NCI-H187 treated with DMSO at 0.1 percent for 48 hours (cell line): ENCODE data around the gene PCIF1.
A peak's percentile ranks its signal among the peaks of the same experiment; 100 is the strongest.
"Not testable (repeated sequence)": the region's sequence is repeated elsewhere in the genome, so short reads cannot be mapped to it uniquely, and the experiment has no call there.

Experiments used
- DNase-seq: peaks from one replicate; lab custom pipeline; 2025; lab: John Stamatoyannopoulos, UW

Gene PCIF1

GRCh38 chr20:45924391-45925261, 9.9 kb upstream of the PCIF1 start:
- DNase-seq: no peak

DNA sequence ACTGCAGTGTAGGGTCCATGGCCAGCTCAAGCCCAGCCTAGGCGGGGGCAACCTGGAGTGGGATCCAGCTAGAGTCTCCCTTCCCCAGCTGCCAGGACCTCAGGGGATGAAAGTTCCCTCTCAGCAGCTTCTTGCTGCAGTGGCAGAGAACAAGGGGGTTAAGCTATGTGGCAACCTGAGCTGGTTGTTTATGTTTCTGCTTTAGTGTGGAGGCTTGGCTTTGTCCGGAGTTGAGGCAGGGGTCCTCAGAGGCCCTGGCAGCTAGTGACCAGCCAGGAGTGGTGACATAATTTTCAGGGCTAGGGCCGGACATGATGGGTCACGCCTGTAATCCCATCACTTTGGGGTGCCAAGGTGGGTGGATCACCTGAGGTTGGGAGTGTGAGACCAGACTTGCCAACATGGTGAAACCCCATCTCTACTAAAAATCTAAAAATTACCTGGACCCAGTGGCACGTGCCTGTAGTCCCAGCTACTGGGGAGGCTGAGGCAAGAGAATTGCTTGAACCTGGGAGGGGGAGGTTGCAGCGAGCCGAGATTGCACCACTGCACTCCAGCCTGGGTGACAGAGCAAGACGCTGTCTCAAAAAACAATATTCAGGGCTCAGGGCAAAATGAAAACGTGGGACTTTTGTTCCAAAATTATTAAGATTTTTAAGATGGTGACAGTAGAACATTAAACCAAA, 8.5 kb upstream of the PCIF1 start:
- DNase-seq: no peak

- DNase-seq: no peak
Observed at GRCh38 chr20:45926731-45927070, 7.8 kb upstream of the PCIF1 start.

DNA sequence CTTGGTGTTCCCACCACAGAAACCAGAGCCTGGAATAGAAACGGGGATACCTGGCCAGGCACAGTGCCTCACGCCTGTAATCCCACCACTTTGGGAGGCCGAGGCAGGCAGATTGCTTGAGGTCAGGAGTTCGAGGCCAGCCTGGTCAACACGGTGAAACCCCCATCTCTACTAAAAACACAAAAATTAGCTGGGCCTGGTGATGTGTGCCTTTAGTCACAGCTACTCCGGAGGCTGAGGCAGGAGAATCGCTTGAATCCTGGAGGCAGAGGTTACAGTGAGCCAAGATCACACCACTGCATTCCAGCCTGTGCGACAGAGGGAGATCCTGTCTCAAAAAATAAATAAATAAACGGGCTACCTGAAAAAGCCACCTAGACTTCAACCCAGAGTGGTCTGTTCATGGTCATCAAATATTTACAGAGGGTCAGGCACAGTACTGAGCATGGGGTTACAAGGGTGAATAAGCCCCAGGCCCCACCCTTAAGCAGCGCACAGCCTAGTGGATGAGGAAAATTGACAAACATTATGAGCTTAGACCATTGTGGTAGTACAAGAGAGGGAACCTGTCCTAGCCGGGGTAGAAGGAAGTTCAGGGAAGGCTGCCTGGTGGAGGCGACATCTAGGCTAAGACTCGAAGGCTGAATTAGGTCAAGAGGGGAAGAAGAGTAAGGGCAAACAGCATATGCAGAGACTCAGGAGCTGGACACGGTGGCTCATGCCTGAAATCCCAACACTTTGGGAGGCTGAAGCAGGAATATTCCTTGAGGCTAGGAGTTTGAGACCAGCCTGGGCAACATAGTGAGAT, 7.2 kb upstream of the PCIF1 start:
- no peak for DNase-seq

- DNase-seq: not testable (repeated sequence)
Observed at GRCh38 chr20:45931680-45932079, 2.8 kb upstream of the PCIF1 start.

GRCh38 chr20:45933266-45934045, 1.0 kb upstream of the PCIF1 start:
- peak; percentile 59 for DNase-seq

- no peak for DNase-seq
Observed at GRCh38 chr20:45934046-45934585, 367 bp upstream of the PCIF1 start.

GRCh38 chr20:45935416-45936046, 1.0 kb downstream of the PCIF1 start:
- DNase-seq: no peak

GRCh38 chr20:45937765-45938164, 3.3 kb downstream of the PCIF1 start:
- DNase-seq: no peak

DNA sequence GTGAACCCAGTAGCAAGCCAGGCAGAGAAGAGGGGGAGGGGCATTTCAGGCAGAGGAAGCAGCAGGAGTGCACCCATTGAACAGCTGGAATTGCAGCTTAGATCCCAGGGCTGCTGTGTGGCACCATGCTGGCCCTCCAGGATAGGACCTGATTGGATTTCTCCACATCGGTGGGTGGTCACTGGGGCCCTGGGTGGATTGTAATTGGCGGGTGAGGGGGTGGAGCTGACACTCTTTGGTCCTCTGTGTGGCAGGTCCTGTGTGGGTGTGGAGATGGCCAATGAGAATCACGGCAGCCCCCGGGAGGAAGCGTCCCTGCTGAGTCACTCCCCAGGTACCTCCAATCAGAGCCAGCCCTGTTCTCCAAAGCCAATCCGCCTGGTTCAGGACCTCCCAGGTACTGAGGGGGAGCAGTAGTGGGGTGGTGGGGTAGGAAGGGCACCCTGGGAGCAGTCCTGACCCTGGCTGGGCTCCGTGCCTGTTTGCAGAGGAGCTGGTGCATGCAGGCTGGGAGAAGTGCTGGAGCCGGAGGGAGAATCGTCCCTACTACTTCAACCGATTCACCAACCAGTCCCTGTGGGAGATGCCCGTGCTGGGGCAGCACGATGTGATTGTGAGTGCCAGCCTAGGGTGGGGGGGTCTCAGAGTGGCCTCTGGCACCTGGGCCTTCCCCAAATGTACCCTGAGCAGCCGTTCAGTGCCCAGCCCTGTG, 4.4 kb downstream of the PCIF1 start:
- DNase-seq: no peak

DNA sequence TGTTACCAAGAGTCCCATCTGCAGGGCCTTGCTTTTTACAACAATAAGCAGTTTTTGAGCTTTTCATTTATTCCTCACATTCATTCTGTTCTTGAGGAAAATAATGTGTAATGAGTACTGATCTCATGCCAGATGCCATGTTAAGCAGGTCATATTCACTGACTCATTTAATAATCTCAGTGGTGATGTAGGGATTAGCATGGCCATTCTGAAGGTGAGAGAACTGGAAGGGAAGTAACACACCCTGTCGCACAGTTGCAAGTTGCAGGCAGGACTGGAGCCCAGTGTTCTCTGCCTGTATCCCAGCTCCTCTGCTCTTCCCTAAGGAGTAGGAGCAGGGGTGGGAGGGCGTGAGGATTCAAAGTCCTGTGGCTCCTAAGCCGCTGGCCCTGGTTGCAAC, 5.6 kb downstream of the PCIF1 start:
- DNase-seq: no peak

- DNase-seq: no peak
Observed at GRCh38 chr20:45940469-45940868, 6.0 kb downstream of the PCIF1 start.

- no peak for DNase-seq
Observed at GRCh38 chr20:45943613-45944012, 9.1 kb downstream of the PCIF1 start.

- no peak for DNase-seq
Observed at GRCh38 chr20:45944151-45944964, 9.9 kb downstream of the PCIF1 start.

- no peak for DNase-seq
Observed at GRCh38 chr20:45944965-45945677, 10.6 kb downstream of the PCIF1 start.

- DNase-seq: no peak
Observed at GRCh38 chr20:45945678-45946148, 11.2 kb downstream of the PCIF1 start.

DNA sequence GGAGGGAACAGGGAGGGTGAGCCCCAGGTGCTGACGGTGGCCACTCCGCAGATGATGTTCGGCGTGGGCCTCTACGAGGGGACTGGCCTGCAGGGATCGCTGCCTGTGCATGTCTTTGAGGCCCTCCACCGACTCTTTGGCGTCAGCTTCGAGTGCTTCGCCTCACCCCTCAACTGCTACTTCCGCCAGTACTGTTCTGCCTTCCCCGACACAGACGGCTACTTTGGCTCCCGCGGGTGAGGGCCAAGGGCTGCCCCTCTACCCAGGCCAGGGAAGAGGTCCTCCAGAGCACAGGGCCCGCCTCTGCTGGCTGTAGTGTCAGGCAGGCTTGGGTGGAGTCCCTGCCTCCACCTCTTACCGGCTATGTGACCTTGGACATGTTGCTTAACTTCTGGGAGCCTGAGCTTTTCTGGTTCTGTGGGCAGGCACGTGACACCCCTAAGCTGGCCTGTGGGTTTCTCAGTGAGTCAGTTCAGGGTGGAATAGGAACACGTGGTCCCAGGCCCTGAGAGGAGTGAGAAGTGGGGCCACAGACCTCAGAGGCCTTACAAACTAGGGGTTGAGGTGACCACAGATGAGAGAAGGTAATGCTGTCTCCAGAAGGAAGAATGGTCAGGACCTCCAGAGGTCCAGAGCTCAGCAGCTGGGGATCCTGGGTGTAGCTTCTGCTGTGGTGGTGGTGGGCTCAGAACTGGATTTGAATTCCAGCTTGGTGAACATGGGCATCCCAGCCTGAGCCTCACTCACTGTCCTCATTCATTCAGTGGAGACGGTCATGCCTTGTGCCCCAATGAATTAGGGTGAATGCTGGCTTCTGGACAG, 11.9 kb downstream of the PCIF1 start:
- DNase-seq: no peak
